Stimulated activated CD8-positive, alpha-beta memory T cell treated with anti-CD3 and anti-CD28 coated beads, Interleukin-7, amount 100 ng/mL, for 4 hours (primary cell): ENCODE measurements around the gene FNDC3B.

ENCODE experiments used
- DNase-seq, 2 donors: peaks; one replicate each; pipeline ENCODE4 v3.0.0-alpha.2; 2020; ENCODE audit warnings: low read depth in 2 of 2

FNDC3B gene

GRCh38 chr3:172449466-172450149, 410.2 kb downstream of the FNDC3B start:
- DNase-seq = no peak
